Measurements from ENCODE around the gene METAP1D. TPM values are rescaled to one million over a fixed set of nuclear protein-coding genes. Genes with fewer than 3 reads are reported as not detected.
"Not testable (repeated sequence)": the region's sequence is repeated elsewhere in the genome, so short reads cannot be mapped to it uniquely, and the experiment has no call there.

METAP1D gene
- total RNA-seq, 3 donors from 2014 or later = 6.2 to 12.5 (median 7.8) TPM

DNA sequence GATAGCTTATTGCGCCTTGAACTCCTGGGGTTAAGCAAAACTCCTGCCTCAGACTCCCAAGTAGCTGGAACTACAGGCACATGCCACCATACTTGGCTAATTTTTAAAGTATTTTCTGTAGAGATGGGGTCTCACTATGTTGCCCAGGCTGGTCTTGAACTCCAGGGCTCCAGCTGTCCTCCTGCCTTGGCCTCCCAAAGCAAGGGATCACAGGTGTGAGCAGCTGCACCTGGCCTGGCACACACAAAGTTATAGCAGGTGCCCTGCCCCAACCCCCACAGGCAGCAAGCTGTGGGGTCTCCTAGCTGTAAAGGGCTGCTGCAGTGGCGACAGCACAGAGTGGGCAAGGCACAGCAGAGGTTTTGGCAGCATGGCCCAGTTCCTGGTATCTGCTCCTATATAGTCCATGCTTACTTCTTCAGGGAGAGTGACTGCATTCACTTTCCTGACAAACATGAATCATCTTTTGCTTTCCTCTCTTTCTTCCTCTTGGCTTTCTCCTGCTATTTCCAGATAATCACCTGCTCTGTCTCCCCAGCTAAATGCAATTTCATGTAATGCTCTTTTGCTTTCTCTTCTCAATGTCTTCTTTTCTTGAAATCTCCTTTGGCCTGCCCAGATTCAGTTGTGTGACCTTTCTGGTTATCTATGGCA is 27.3 kb upstream of the METAP1D start:
- DNase-seq (ENCODE audit: low spot score in 2 of 2) = no peak
- TF ChIP-seq, protein P1, sequence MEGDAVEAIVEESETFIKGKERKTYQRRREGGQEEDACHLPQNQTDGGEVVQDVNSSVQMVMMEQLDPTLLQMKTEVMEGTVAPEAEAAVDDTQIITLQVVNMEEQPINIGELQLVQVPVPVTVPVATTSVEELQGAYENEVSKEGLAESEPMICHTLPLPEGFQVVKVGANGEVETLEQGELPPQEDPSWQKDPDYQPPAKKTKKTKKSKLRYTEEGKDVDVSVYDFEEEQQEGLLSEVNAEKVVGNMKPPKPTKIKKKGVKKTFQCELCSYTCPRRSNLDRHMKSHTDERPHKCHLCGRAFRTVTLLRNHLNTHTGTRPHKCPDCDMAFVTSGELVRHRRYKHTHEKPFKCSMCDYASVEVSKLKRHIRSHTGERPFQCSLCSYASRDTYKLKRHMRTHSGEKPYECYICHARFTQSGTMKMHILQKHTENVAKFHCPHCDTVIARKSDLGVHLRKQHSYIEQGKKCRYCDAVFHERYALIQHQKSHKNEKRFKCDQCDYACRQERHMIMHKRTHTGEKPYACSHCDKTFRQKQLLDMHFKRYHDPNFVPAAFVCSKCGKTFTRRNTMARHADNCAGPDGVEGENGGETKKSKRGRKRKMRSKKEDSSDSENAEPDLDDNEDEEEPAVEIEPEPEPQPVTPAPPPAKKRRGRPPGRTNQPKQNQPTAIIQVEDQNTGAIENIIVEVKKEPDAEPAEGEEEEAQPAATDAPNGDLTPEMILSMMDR (IDR thresholded peaks at IDR 0.05) = no peak
- no peak for TF ChIP-seq POLR2AphosphoS5 (IDR thresholded peaks at IDR 0.05)
- TF ChIP-seq POLR2A (IDR thresholded peaks at IDR 0.05) = no peak
- intact Hi-C loops (cut with DNase I; ENCODE audit: low total_unique reads) = no loop called here
- H3K36me3 ChIP-seq = no peaks in the 10 kb centered on the region
- no peak overlapping the region for H3K4me3 ChIP-seq
- H3K4me1 ChIP-seq = no peaks in the 10 kb centered on the region
- no peaks in the 10 kb centered on the region for H3K27me3 ChIP-seq
- no peaks in the 10 kb centered on the region for H3K9me3 ChIP-seq
- H3K27ac ChIP-seq = no peak overlapping the region

DNA sequence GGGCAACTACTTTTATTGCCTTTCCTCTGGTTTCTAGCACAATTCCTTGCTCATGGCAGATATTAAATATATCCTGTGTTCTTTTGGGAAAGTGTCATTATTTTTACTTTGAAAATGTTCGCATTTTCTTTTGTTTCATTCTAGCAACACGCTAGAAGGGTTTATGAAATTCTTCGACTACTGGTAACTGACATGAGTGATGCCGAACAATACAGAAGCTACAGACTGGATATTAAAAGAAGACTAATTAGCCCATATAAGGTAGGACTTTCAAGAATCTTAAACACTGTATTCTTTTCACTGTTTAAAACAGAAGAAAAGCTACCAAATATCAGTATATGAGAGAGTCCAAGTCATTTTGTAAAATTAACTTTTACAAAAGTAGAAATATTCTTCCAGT is 20.6 kb upstream of the METAP1D start:
- no peak for DNase-seq (ENCODE audit: low spot score in 2 of 2)
- TF ChIP-seq POLR2A (IDR thresholded peaks at IDR 0.05) (no peak), POLR2AphosphoS5 (IDR thresholded peaks at IDR 0.05) (no peak)
- TF ChIP-seq, protein P1 (IDR thresholded peaks at IDR 0.05) = no peak
- Histone ChIP-seq H3K27me3 (no peaks in the 10 kb centered on the region), H3K4me3 (no peak overlapping the region), H3K27ac (no peak overlapping the region), H3K9me3 (no peaks in the 10 kb centered on the region), H3K4me1 (no peaks in the 10 kb centered on the region), H3K36me3 (no peaks in the 10 kb centered on the region)
- intact Hi-C loops (cut with DNase I; ENCODE audit: low total_unique reads) = no loop called here

DNA sequence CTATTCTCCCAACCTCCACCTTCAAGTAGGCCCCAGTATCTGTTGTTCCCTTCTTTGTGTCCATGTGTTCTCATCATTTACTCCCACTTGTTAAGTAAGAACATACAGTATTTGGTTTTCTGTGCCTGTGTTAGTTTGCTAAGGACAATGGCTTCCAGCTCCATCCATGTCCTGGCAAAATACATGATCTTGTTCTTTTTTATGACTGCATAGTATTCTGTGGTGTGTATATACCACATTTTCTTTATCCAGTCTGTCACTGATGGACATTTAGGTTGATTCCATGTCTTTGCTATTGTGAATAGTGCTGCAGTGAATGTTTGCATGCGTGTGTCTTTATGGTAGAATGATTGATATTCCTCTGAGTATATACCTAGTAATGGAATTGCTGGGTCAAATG is 15.8 kb upstream of the METAP1D start:
- intact Hi-C loops (cut with DNase I; ENCODE audit: low total_unique reads); DNase-seq (ENCODE audit: low spot score in 2 of 2); H3K9me3 ChIP-seq; H3K27me3 ChIP-seq; H3K4me3 ChIP-seq; H3K4me1 ChIP-seq; H3K36me3 ChIP-seq; H3K27ac ChIP-seq: not testable (repeated sequence)

DNA sequence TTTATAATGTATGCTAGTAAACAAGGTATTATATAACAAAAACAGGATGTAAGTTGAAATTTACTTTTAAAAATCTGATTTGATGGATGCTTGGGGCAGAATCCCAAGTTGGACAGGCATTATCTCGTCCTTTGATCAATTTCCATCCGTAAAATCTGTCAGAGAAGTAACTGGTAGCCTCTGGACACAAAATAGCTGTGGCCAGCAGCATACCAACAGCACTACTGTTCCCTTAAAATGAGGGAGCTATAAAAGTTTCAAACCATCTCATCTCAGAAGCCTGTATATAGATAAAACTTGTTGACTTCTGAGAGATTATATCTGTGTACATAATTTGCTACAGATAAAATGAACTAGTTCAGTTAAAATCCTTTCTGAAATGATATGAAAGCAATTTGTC is 14.7 kb upstream of the METAP1D start:
- no peaks in the 10 kb centered on the region for H3K9me3 ChIP-seq
- DNase-seq (ENCODE audit: low spot score in 2 of 2) = no peak
- no peaks in the 10 kb centered on the region for H3K27me3 ChIP-seq
- TF ChIP-seq POLR2A (IDR thresholded peaks at IDR 0.05) = no peak
- intact Hi-C loops (cut with DNase I; ENCODE audit: low total_unique reads) = no loop called here
- H3K4me1 ChIP-seq = no peaks in the 10 kb centered on the region
- no peaks in the 10 kb centered on the region for H3K36me3 ChIP-seq
- no peak overlapping the region for H3K27ac ChIP-seq
- H3K4me3 ChIP-seq = no peak overlapping the region

DNA sequence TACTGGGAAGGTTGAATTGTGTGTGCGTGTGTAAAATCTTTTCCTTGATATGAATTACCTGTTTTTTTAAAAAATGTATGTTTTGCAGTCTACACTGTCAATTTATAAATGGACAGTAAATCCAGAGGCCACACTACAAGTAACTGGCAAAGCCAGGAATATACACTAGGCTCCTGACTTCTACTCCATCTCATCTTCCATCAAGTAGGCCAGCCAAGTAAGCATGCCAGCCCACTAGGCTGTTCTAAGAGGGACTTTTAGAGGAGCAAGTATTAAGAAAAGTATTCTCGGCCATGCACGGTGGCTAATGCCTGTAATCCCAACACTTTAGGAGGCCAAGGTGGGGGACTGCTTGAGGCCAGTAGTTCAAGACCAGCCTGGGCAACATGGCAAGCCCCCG is 13.0 kb upstream of the METAP1D start:
- DNase-seq (ENCODE audit: low spot score in 2 of 2) = no peak
- no peaks in the 10 kb centered on the region for H3K27me3 ChIP-seq
- no peak overlapping the region for H3K27ac ChIP-seq
- no peak overlapping the region for H3K4me3 ChIP-seq
- intact Hi-C loops (cut with DNase I; ENCODE audit: low total_unique reads) = no loop called here
- H3K4me1 ChIP-seq = no peaks in the 10 kb centered on the region
- H3K36me3 ChIP-seq = no peaks in the 10 kb centered on the region
- H3K9me3 ChIP-seq = no peaks in the 10 kb centered on the region
- TF ChIP-seq, protein P1 (IDR thresholded peaks at IDR 0.05) = no peak
- TF ChIP-seq POLR2AphosphoS5 (IDR thresholded peaks at IDR 0.05) (no peak), POLR2A (IDR thresholded peaks at IDR 0.05) (no peak)

DNA sequence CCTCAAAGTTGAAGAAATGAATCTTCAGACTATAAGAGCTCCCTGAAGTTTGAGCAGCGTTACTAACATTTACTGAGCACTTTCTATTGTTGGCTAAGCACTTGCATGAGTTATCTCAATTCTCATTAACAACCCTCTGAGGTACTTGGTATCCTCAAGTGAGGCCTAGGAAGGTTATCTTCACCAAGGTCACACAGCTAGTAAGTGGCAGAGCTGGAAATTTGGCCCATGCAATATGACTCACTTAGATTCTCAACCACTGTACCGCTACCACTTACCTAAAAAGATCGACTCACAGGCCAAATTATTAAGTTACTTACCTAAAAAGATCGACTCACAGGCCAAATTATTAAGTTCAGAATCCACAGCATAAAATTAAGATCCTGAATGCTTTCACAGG is 8.7 kb upstream of the METAP1D start:
- no peaks in the 10 kb centered on the region for H3K9me3 ChIP-seq
- no peak overlapping the region for H3K27ac ChIP-seq
- intact Hi-C loops (cut with DNase I; ENCODE audit: low total_unique reads) = no loop called here
- no peaks in the 10 kb centered on the region for H3K27me3 ChIP-seq
- no peak overlapping the region for H3K4me3 ChIP-seq
- DNase-seq (ENCODE audit: low spot score in 2 of 2) = no peak
- H3K4me1 ChIP-seq = no peaks in the 10 kb centered on the region
- H3K36me3 ChIP-seq = no peaks in the 10 kb centered on the region
- TF ChIP-seq POLR2AphosphoS5 (IDR thresholded peaks at IDR 0.05) (no peak), POLR2A (IDR thresholded peaks at IDR 0.05) (no peak)
- TF ChIP-seq, protein P1 (IDR thresholded peaks at IDR 0.05) = no peak

All from breast epithelium (tissue), 4 donors.